DMS79 (cell line): Measurements from ENCODE around the gene DLGAP3.

Experiments used
- DNase-seq: peaks from one replicate; lab custom pipeline; 2025; lab: John Stamatoyannopoulos, UW

Gene DLGAP3

DNA sequence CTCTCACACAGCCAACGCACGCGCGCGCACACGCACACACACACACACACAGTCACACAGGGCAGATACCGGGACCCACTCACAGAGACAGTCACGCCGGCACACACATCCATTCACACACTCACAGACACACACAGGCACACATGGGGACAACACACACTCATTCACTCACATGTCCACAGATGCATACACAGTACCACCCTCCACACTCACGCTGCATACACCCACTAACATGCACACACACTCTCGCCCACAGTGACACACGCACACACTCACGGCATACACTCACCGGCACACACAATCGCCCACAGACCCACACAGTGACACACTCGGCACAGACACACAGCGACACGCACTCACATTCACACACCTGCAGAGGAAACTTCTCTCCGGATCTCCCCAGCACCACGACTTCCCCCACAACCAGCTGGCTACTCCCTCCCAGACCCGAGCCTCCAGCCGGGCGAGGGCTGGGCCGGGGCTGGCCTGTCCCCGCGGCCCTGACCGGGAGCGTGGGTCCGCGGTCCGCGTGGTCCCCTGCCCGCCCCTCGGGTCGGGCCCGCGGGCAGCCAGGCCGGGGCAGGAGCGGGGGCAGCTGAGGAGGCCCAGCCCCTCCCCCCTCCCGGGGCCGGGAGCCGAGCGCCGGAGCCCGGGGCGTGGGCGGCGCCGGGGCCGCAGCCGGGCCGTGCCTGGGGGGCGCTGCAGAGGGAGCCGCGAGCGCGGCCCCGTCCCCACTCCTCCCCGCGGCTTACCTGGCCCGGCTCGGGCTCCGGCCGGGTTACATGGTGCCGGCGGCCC, 552 bp downstream of the DLGAP3 start:
- no peak for DNase-seq

DNA sequence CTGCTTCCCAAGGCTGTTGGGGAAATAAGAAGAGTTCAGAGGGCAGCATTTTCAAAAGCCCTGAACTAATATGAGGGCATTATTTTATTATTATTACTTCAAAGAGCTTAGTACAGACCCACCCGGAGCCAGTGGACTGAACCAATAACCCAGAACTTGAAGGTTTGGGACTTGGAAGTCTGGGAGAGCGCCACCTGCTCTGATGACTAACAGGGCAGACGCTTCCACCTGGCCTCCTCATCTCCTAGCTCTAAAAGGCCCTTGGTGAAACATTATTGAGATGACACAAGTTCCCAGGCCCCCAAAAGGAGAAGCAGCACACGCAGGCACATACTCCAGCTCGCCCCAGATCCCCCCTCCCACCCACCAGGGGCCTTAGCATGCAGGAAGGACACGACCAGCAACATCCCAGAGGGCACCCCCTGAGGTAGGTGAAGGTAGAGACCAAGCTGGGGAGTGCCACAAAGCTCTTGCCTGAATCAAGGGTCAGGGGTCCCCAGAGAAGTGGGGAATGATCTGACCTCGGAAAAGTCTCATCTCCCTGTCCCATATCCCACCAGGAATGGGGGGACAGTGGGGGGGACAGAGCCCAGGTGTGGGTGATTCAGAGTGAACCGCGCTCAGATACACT, 1.3 kb downstream of the DLGAP3 start:
- no peak for DNase-seq

DNA sequence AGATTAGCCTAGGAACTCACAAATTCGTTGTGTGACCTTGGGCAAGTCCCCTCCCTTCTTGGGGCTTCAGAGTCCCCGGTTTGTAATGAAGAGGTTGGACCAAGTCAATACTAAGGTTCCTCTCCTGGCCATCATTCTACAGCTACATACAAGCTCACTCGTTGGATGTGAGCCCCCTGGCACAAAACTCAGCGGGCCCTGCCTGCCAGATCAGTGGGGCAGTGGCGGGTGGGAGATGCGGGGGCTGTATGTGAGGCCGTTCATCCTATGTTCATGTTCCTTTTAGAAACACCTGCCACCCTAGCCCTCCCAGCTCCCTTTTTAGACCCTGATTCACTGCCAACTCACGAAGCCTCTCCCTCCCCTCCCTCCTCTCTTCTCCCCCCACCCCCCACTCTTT, 2.1 kb downstream of the DLGAP3 start:
- DNase-seq: no peak

DNA sequence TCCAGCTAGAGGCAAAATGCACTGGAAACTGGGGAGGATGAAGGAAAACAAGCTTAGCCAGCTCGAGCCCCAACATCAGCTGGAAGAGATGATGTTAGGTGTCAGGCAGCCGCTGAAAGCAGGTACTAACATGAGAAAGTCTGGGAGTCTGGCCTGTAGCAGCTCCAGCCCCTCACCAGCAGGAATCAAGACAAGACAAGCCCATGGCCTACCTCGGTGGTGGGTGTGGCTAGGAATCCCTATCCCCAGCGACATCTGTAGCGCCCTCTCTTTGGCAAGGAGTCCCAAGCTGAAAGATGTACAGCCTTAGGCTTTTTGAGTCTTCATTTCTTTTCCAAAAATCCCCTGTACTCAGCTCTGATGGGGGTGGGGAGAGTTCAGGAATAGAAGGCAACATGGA, 2.6 kb downstream of the DLGAP3 start:
- DNase-seq: no peak

DNA sequence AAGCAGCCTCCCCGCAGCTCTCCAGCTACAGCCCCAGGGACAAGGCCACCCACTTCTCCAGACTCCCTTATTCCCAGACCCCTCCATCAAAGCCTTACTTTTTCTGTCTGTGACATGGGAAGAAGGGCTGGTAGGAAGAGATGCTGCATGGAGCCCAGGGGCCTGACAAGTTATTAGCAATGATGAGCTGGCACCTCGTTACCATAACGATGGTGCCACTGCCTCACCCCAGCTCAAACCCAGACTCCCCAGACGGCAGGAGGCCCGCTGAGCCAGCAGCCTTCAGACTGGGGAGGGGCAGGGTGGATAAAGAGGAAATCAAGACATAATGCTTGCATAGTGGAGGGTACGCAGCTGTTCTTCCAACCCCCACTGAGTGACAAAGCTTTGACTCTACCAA, 3.3 kb downstream of the DLGAP3 start:
- DNase-seq: no peak

DNA sequence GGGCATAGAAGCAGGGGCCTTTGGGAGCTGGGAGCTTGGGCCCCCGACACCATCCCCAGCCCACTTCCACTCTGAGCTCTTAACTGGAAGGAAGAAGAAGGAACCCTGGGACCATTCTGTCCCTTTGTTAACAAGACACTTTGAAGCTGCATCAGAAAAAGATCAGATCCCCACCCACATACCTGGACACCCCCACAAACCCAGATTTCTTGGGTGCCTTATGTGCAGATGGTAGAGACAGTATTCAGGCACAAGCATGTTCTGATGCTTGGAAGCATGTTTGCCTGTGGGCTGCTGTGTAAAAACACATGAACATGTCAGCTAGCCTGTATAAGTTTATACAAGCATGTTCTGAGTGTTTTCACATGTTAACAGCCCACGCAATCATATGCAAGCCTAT, 3.7 kb downstream of the DLGAP3 start:
- DNase-seq: no peak

DNA sequence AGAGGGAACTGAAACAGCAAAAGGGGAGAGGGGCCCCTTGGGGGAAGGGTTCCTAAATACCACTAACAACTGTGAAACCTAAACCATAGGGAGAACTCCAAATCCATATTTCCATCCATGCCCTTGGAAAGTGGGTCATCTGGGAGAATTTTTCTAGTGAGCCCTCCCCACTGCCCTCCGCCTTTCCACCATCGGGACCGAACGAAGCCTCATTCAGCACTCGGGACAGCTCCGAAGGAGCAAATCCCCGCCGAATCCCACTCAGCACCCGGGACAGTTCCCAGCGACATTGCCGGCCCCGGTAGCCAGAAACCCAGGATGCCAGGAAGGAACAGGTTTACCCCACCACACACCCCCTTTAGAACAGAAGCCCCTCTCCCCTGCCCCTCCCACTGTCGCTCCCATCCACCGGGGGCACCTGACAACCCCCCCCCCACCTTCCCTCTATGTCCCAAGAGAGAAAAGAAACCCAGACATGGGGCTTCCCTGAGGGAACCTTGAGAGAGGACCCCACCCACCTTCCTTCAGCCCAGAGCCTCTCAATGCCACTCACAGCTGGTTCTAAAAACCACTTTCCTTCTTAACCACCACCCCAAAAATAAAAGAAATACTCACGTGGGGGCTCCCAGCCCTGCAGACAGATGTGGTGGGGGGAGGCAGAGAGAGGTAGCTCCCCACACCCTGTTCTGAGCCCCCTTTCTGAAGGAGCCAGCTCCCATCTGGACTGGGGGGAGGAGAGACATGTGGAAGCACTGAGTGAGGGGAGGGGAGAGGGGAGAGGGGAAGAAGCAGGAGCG, 4.5 kb downstream of the DLGAP3 start:
- DNase-seq: no peak

DNA sequence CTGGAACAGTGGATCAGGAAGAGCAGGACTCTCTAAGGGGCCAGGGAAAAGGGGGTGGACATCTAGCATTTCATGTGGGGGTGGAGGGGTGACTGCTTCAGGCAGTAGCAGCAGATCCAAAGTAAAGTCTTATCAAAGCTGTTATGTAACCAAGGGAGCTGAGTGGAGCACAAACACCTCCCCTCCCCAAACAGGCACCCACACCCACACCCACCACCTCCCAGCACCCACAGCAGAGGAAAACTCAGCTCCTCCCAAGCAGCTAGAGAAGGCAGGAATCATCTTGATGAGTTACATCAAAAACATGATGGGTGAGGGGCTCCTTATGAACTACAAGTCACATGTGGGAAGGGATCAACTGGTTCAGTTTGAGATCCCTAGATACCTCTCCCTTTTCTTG, 6.0 kb downstream of the DLGAP3 start:
- DNase-seq: no peak

DNA sequence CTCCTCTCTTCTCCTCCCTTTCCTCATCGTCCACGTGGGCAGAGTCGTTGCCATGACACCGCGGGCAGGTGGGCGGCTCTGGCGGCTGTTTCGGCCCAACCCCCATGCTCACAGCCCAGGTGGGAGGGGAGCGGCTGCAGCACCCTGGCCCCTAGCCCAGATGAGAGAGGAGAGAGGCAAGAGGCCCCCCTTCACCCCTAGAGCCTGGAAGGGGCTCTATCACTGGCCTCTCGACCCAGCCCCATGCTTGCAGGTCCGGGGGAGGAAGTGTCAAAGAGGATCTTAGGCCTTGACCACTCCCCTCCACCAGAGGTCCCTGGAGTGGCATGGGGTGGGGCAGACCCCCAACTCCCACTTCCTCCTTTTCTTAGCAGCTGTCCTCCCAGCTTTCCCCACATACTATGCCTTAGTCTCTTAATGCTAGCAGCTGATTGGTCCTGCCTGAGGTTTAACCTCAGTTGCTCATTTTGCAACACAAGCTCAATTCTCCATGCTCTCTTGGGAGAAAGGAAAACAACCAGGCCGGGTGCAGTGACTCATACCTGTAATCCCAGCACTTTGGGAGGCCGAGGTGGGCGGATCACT, 10.4 kb downstream of the DLGAP3 start:
- DNase-seq: peak; percentile 60

DNA sequence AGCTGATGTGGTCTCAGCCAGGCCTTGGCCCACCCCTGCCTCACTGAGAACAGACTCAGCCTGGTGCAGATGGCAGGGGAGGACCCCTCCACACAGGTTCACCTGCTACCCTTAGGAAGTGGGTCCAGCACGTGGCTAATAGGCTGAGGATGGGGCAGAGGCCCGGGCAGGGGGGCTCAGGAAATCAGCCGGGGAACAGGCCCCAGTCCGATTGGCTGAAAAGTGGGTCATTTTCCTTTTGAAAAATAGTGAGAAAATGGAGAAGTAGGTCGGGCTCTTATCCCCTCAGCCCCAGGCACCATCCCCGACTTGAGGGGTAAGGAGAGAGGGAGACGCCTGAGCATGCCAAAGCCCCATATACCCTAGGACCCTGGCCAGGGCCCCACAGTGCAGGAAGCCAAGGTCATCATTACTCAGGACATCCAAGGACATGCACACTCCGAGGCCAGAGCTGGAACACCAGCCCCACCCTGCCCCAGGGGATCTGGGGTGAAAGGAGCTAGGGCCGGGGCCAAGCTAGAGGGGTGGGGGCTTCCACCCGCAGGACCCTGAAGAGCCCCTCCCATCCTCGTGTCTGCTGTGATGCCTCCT, 11.0 kb downstream of the DLGAP3 start:
- DNase-seq: no peak

DNA sequence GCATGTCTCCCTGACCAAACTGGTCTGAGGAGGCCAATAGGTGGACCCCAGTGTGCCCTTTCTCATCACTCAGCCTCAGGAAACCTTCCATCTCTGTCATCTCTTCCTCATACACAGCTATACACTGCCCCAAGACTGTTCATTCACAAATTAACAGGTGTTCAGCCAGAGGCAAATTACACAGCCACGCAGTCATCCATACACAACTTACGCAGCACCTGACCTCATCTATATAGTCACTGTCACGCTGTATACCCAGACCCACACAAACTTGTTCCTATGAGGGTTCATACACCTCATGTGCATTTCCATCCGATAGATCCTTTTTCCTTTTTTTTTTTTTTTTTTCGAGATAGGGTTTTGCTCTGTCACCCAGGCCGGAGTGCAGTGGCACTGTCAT, 12.4 kb downstream of the DLGAP3 start:
- DNase-seq: no peak

DNA sequence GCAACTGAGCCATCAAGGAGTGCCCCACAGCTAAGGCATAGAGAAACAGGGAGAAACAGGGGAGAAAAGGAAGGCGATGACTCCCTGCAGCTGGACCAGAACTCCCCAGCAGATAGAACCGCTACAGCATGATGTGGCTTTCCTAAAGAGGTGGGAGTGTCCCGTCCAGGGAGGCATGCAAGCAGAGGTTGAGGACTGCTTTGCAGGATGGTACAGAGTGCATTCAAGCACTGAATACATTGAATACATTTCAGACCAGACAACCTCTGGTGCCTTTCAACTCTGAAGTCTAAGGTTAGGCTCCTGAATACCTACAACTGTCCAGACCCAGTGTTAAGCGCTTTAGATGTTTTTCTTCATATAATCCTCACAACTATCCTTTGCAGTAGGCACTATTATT, 13.3 kb downstream of the DLGAP3 start:
- no peak for DNase-seq

DNA sequence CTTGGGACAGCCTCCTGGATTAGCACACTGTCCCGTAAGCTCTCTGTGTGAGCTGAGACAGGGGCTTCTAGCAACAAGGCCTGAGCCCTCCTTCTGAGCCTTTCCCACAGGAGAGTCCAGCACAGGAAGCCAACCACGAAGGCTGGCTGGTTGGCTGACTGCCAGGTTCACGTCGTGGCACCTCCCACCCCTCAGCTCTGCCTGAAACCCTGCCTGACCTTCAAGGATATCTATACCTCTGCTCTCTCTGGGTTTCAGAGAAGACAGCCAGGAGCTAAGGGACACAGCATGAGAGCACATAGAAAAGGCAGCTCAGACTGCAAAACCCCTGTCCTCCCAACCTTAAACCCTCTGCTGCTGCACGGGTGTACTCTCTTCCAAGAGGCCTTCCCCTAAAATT, 13.9 kb downstream of the DLGAP3 start:
- peak; percentile 31 for DNase-seq

DNA sequence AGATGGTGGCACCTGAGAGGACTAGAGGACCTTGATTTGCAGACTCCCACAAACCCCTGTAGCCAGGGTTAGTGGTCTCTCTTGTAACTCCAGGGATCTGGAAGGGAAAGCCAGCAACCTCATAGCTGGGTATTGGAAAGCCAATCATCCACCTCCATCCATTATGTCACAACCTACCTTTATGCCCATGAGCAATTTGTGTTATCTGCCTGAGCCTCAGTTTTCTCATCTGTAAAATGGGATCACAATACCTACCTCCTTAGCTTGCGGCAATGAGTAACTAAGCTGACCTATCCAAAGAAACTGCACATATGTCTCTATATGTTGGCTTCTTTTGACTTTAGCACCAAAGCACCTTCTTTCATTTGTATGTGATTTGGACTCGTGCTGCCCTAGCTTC, 14.5 kb downstream of the DLGAP3 start:
- DNase-seq: no peak

DNA sequence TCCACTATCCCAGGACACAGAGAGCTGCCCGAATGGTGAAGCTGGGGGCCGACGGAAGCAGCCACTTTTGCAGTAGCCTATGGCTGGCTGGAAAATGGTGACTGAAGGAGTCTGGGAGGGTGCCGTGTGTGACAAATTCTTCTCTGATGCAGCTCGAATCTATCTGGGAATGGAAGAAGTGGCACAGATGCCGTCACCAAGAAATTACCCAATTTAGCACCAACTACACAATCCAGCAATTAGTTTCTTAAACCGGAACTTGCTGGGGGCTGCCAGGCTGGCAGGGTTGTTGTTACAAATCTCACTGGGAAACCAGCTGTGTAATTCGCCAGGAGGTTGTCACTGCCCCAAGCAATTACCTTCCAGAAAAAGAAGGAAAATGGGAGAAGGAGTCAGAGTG, 18.0 kb downstream of the DLGAP3 start:
- DNase-seq: no peak

DNA sequence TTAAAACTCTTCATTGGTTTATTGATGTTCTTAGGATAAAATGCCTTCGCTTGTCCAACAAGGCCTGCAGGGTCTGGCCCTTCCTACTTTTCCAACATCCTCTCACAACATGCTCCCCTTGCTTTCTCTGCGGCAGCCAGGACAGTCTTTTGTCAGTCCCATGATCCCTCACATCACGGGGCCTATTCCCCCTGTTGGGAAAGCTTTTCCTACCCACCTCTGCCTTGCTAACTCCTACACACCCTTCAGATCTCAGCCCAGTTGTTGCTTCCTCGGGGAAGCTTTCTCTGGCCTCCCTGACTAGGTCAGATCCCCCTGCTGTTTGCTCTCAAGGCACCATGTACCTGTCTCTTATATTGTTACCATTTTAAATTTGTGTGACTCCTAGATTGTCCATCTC, 19.0 kb downstream of the DLGAP3 start:
- DNase-seq: no peak

DNA sequence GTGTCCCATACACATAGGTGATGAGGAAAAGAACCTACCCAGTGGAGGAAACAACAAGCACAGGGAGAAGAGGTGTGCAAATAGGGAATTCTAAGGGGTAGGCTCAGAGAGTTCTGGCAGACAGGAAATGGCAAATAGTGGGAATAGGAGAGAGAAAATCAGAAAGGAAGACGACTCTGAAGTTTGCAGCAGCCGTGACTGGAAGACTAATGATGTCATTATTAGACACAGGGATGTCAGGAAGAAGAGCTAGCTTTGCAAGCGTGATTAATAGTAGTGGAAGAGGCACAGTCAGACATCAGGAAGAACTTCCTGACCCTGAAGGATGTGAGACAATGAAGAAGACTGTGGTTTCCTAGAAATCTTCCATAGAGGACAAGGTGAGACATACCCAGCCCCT, 21.1 kb downstream of the DLGAP3 start:
- DNase-seq: no peak

DNA sequence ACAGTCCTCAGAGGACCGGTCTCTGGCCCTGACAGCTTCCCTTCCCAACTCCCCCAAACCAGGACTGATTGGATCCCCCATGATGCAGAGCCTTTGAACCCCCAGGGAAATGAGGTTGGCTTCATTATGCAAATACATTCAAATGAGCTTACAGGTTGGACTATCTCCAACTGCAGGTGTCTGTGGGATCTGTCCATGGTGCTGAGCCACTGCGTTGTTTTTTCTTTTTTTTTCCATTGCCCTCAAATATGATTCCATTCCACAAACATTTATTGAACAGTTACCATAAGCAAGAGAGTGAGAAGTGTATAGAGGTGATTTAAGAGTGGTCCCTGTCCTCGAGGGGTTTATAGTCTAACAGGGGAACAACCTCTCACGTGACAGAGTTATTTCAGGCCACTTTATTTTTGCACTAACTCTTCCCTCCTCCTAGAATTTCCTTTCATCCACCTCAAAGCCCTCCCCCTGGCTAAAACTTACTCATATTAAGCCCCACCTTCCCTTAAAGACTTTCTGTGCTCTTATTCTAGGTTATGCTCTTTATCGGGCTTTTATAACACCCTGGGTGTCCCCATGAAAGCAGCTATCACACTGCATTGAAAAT, 21.9 kb downstream of the DLGAP3 start:
- no peak for DNase-seq

DNA sequence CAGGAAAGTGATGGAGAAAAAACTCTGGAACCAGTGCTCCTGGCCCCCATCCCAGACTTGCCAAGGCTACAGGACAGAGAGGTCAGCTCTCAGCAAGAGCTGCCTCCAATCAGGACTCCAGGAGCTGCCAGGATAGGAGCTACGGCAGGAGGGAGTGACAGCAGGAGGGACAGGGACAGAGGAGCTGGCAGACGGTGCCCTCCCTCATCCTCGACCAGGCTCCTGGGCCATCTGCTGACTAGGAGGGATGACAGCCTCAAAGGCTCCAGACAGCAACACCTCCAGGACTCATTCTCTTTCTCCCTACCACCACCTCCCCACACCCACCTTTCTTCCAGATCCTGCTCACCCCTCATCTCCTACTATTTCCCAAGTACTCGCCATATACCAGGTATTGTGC, 22.7 kb downstream of the DLGAP3 start:
- DNase-seq: no peak

DNA sequence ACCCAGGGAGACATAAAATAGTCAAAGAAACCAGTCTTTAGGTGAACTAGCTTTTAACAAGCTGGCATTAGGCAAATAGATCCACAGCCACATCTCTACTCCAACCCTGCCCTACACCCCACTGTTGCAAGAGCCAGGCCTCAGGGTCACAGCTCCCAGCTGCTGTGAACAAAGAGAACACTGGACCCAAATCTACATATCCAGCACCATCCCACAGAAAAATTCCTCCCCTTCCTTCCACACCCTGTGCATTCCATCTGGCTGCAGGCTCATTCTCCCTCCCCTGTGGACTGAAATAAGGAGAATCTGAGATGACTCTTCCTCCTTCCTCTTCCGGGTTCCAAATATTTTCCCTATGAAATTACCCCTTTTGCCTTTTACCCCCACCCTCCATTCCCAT, 23.2 kb downstream of the DLGAP3 start:
- no peak for DNase-seq

DNA sequence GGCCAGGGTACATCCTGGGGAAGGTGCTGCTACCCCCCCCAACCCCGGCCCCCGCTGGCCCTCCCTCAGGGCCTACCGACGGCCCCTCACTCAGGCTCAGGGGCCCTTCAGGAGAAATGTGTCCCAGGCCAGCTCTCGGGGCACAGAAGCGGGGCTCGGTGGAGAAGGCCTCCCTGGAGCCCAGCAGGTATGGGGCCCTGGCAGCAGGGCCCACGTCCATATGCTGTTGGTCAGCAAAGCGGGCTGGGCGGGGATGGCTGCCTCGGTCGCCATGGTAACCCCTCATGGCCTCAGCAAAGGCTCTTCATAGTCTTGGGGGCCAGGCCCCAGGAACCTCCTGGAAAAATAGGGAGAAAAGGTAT, 24.4 kb downstream of the DLGAP3 start:
- DNase-seq: no peak
